NCI-H748 treated with DMSO at 0.1 percent for 48 hours (cell line): Measurements from ENCODE around the gene BACH1.

Source experiments
- DNase-seq: peaks from one replicate; lab custom pipeline; 2025; lab: John Stamatoyannopoulos, UW

The BACH1 gene

DNA sequence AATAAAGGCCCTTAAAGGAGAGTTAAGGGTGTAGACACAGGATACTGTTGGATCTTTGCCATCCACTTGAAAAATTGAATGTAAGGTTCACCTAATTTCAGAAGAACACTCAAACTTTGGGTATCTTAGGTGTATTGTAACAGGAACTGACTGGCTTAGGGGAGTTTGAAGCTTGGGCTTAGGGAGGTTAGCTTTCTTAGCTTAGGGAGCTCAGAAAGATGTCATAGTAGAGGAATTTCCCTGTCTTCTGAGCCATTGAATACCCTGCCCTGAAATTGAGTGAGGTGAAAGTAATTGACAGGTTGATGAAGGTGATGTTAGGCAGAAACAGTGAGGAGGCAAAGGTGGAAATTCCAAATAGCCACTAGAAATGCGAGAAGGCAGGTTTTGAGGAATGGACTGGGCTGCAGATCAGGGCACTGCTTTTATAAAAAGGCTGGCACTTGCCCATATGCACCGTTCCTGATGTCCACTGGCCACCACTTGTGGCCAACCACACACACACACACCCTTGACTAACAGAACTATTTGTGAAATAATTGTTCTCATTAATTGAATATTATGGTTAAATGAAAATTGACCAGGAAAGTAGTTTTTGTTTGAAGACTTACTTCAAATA is 16.5 kb downstream of the BACH1 start:
- DNase-seq, result no peak

DNA sequence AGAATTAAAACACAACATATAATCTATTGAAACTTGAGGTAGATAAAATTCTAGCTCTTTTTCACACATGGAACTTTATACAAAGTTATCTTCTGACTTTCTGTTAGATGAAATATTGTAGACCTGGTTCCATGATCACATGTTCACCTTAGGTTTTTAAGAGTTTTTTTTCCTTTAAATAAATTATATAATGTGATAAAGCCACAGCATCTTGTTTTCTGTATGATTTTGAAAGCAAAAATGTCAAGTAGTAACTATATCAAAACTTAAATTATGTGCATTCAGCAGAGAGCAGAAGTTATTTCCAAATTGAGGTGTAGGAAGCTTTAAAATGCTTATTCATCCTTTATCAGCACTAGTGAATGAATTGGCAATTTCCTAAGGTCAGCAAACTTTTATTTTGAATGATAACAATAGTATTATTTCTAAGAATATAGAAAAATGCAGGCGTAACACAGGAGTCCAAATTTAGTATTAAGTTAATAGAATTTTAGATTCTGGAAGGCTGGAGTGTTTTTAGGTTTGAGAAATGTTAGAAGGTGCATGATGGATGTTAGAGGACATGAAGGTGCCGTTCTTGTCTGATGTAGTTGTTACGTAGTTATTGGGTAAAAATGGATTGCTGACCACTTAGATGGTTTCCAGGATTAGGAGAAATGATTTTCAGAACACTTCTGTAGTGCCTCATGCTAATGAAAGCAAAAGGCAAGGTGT is 17.5 kb downstream of the BACH1 start:
- DNase-seq, result no peak

DNA sequence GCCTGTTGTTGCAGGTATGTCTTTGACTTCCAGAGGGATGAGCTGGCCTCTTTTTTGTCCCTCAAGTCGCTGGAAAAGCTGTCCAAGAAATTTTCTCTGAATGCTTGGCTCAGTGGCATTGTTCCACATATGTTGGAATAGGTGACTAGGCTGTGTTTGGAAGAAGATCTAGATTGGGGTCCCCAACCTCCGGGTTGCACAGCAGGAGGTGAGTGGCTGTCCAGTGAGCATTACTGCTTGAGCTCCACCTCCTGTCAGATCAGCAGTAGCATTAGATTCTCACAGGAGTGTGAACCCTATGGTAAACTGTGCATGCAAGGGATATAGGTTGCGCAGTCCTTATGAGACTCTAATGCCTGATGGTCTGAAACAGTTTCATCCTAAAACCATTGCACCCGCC is 18.1 kb downstream of the BACH1 start:
- DNase-seq, result no peak

DNA sequence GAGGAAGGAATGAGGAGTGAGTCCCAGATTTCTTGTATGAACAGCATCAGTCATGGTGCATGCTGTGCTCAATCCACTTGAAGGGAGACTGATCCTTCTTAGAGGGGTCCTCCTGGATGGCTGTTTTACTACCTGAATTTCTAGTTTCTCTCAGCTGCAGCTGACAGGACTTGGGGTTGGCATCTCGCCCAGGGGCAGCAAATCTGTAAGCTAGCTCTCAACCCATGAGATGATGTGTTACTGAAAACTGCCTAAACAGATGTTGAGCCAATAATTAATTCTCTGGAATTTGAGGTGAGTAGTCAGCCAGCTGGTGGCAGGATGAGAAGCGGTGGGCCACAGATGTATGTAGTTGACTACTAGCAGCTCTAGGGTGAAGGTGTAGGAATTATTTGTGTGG is 19.6 kb downstream of the BACH1 start:
- DNase-seq, result no peak

DNA sequence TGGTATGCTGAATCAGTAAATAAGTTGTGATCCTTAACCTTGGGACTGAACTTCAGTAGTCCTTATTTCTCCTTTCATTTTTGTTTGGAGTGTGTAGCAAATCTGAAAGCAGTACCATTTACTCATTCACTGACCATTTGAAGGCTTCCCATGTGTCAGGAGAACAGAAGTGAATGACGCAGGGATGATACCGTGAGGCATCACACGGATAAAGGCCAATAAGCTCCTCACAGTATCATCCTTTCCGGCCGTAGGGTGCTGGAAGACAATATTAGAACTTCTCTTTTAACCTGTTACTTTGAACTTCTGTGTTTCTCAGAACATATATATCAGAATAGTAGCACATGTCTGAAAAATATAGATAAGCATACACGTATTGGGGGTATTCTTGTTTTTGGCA is 21.3 kb downstream of the BACH1 start:
- no peak for DNase-seq

DNA sequence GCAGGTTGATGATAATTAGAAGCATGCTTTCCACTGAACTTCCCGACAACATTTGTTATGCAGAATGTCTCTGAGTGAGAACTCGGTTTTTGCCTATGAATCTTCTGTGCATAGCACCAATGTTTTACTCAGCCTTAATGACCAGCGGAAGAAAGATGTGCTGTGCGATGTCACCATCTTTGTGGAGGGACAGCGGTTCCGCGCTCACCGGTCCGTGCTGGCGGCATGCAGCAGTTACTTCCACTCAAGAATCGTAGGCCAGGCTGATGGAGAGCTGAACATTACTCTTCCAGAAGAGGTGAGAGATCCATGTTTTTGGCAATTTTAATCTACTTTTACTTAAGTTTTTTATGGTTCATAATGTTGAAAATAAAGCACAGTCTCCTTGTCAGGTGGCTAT is 22.5 kb downstream of the BACH1 start:
- no peak for DNase-seq

DNA sequence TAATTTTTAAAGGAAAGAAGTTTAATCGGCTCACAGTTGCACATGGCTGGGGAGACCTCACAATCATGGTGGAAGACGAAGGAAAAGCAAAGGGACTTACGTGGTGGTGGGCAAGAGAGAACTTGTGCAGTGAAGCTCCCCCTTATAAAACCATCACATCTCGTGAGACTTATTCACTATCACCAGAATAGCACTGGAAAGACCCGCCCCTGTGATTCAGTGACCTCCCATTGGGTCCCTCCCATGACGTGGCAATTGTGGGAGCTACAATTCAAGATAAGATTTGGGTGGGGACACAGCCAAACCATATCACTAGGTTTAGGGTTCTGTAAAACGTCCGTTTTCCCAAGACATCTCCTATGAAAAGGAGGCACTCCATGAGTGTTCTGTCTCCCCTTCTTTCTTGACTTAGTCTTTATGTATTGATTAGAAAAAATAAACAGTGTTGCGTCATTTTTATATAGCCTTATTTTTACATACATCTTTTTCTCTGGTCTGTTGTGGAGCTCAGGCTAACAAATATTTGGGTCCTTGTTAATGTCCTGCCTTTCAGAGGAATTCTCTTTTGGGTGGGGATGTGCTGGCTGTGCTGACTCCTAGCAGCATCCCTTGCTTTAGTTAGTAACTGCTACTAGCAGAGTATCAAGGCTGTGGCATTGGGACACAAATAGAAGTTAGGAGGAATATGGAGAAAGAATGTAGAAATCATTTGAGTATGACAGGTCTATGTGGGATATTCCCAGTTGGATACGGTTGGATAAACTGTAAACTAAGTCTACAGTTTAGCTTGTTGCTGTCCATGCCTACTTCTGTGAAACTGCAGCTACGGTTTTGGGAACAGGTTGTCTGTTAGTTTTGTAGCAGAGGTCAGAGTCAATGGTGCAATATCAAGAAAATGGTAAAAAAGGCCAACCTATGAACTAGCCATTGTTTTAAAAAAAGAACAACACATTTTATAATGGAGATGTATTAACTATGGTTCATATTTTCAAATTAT is 23.5 kb downstream of the BACH1 start:
- DNase-seq, result no peak

DNA sequence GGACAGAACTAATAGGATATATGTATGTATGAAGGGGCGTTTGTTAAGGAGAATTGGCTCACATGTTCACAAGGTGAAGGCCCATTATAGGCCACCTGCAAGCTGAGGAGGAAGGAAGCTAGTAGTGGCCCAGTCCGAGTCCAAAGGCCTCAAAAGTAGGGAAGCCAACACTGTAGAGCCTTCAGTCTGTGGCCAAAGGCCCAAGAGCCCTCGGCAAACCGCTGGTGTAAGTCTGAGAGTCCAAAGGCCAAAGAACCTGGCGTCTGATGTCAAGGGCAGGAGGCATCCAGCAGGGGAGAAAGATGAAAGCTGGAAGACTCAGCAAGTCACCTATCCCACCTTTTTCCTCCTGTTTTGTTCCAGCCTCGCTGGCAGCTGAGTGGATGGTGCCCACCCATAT is 24.5 kb downstream of the BACH1 start:
- DNase-seq, result no peak

DNA sequence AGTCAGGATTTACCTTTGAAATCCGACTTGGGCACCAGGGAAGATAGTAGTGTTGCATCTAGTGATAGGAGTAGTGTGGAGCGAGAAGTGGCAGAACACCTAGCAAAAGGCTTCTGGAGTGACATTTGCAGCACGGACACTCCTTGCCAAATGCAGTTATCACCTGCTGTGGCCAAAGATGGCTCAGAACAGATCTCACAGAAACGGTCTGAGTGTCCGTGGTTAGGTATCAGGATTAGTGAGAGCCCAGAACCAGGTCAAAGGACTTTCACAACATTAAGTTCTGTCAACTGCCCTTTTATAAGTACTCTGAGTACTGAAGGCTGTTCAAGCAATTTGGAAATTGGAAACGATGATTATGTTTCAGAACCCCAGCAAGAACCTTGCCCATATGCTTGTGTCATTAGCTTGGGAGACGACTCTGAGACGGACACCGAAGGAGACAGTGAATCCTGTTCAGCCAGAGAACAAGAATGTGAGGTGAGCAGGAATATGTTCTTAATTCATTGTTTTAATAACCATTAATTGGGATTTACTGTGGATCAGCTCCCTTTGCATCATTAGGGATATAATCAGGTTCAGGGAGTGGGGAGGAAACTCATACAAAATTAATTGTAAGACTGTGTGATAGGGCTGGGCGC is 28.3 kb downstream of the BACH1 start:
- no peak for DNase-seq

DNA sequence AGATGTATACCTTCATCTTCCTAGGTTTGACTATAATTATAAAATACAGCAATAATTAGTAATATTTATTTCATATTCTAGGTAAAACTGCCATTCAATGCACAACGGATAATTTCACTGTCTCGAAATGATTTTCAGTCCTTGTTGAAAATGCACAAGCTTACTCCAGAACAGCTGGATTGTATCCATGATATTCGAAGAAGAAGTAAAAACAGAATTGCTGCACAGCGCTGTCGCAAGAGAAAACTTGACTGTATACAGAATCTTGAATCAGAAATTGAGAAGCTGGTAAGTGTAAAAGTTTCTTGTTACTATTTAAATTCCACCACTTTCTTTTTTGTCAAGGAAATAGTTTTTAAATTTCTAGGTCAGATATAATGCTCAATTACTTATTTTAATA is 30.7 kb downstream of the BACH1 start:
- no peak for DNase-seq

DNA sequence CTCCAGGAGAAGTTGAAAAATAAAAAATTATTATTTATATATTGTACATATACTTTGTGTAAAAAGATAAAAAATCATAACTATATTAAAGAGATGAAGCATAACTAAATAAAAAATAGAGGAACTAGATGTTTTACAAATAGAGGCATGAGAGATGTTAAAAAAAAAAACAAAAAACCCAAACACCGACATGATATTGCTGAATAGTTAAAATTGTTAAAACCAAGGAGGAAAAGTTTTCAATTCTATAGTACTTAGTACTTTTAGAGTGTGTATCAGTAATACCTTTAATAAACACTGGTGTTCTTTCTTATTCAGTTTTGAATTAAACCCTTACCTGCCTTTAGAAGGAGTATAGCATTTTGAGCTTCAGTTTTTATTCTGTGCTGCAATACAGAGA is 32.1 kb downstream of the BACH1 start:
- DNase-seq, result no peak

DNA sequence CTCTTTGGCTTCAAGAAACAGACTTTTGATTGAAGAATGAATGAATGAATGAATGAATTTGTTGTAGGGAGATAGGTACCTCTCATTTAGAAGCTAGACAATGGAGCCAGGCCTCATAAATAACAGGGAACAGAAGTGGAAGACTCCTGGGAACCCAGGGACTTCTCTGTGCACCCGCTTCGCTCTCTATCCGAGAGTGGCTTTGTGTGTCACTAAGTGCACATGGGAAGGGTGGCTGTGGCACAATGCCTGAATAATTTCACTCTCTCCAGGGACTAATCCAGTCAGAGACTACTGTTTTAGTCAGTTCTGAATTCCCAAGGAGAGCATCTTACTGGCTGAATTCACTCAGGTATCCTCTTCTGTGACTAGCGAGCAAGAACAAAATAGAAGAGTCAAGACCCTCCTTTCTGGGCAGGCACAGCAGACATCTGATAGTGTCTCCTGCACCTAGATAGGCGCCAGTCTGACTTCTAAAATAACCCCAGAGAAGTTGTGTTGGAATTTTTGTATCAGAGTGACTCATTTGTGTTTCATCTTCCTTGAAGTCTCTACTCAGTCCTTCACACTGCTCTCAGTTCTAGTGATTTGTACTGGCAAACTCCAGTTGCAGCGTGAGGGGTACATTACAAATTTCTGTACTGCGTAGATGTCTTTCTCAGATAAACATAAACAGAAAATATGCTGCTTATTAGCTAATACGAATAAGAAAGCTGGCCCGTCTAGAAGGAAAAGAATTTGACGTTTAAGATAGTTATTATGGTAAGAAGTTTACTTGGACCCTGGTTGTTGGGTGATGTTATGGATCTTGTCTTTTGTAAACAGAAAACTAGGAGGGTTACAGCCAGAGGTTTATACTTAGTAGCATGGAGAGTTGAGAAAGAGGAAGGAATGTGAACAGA is 34.0 kb downstream of the BACH1 start:
- no peak for DNase-seq

DNA sequence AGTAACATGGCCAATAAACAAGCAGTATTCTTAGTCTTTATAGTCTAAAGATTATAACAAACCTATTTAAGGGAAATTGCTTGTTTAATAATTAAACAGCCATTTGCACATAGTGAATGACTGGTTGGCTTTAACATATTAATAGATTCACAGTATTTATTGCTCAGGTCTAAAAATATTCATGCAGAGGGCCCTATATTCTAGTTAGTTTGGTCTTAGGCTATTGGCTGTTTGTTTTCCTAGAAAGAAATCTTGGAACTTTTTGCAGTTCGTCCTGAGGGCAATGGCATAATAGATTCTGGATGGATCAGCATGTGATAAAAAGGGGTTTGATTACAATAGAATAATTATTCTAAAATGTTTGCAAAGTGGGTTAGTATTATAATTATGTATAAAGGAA is 34.7 kb downstream of the BACH1 start:
- DNase-seq, result no peak

DNA sequence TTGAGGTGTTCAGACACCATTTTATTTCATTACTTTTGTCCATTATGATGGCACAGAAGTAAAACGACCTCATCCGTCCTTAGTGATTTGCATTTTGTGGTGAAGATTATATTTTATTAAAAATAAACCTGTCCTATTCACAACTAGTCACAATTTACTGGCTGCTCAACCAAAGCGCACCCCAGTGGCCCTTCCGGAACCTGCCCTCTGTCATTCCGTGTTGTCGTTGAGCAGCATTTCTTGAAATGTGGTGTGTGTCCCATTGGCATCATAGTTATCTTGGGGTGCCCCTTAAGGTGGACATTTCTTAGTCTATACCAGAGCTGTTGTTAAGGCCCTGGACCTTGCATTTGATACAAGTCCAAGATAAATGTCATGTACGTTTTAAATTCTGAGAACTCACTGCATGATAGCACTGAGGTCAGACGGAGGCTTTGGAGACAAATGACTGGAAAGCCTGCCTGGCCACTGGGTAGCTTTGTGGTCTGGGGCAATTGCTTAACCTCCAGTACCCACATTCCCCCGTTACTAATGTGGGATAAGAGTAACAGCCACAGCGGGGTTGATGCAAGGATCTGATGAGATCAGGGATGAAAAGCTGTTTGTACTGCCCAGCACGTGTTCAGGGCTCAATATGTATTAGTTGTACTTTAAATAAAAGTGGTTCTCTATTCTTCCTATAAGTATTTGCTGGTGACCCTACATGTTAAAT is 36.2 kb downstream of the BACH1 start:
- DNase-seq, result no peak

DNA sequence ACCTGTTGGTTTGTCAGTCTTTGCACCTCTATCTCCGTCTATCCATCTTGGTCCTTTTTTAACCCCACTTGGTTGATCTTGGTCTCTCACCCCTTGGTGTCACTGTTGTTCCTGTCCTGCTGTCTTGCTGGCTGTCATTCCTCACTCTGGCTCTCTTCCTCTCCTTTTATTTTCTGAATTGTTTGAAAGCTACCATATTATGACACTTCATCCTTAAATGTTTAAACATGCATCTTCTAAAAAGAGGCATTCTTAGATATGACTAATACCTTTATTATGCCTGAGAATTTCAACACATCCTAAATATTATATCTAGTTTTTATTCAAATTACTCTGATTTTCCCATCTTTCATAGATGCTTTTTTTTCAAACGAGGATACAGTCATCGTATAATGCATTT is 37.0 kb downstream of the BACH1 start:
- DNase-seq, result no peak

DNA sequence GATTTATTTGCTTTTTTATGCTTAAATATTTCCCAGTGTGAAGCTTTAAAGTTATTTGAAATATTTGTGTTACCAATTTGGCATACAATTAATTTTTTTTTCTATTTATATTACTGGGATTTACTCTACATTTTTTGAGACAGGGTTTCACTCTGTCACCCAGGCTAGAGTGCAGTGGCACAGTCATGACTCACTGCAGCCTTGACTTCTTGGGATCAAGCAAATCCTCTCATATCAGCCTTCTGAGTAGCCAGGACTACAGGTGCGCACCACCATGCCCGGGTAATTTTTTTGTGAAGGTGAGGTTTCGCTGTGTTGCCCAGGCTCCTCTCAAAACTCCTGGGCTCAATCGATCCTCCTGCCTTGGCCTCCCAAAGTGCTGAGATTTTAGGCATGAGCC is 39.5 kb downstream of the BACH1 start:
- DNase-seq, result no peak

DNA sequence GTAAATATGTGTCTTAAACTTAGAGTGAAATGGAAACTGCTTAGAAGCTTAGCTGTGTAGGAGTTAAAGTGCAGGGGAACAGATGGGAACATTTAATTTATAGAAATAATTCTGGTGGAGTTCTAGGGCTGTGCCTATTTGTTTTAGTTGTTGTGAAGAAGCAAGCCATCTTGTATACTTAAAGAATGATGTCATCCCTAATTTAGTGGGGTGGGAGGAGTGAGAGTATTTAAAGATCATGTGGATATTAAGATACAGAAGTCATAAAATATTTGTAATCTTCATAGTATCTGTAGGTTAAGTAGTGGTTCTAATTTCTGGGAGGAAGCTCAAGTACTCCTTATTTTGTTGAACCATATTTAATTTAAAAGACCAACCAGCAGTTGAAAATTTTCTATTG is 41.5 kb downstream of the BACH1 start:
- DNase-seq, result no peak

DNA sequence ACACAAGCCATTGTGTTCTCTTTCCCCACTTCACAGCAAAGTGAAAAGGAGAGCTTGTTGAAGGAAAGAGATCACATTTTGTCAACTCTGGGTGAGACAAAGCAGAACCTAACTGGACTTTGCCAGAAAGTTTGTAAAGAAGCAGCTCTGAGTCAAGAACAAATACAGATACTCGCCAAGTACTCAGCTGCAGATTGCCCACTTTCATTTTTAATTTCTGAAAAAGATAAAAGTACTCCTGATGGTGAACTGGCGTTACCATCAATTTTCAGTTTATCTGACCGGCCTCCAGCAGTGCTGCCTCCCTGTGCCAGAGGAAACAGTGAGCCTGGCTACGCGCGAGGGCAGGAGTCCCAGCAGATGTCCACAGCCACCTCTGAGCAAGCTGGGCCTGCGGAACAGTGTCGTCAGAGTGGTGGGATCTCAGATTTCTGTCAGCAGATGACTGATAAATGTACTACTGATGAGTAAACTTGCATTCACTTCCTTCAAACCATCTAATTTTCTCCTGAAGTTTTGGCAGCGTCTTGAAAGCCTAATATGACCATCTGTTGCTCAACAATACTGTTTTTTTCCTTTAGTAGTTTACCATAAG is 43.7 kb downstream of the BACH1 start:
- no peak for DNase-seq

DNA sequence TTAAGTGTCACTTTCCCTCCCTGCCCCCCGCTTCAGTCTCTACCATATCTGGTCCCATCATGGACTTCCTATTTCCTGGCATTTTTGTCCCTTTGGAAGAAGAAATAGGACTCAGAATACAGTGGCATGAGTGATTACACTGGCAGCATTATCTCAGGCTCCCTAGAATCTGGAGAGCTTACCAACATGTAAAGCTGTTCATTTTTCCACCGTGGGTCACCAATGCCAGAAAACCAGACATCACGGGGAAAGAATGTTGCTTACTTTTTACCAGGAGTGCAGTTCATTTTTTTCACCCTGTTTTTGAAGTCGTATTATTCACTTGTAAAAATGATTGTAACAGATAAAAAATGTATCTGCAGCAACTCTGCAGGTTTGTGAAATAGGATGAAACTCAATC is 44.8 kb downstream of the BACH1 start:
- DNase-seq, result no peak

DNA sequence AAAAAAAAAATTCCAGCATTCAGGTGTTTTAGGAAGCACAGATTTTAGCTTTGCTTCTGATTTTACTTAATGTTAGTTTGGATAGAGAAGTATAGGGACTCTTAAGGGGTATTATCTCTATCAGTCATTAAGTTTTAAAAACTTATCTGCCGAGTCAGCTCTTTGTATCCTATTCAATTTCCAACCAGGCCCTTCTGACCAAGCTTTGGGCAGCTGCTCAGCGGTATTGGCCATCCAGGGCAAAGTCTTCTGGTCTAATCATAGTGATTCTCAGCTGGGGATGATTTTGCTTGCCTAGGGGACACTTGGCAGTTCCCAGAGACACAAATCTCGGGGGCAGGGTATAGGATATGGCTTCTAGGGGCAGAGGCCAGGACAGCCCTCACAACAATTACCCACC is 47.6 kb downstream of the BACH1 start:
- no peak for DNase-seq
